SK-N-SH treated with all-trans-retinoic acid at 6 μM for 48 hours (cell line): ENCODE data around the gene OR8J3.

Experiments used
- ARNTL ChIP-seq: fragments of 450-650 bp; formaldehyde crosslinking; IDR thresholded peaks from 2 replicates; pipeline ENCODE4 v1.5.0; 2020; ENCODE audit warnings: low read depth, mild to moderate bottlenecking, moderate library complexity, borderline replicate concordance
- GLIS3 ChIP-seq: fragments of 250-450 bp; sonication (Bioruptor Pico); IDR thresholded peaks from 2 replicates; pipeline ENCODE4 v1.5.0; 2020; ENCODE audit warnings: mild to moderate bottlenecking, moderate library complexity
- ISL1 ChIP-seq: fragments of 250-450 bp; sonication (Bioruptor Pico); IDR thresholded peaks from 2 replicates; pipeline ENCODE4 v2.1.2; 2022; ENCODE audit warnings: mild to moderate bottlenecking, moderate library complexity
- ZFP3 ChIP-seq: fragments of 250-450 bp; sonication (Bioruptor Pico); IDR thresholded peaks from 2 replicates; pipeline ENCODE4 v1.5.0; 2020; ENCODE audit warnings: mild to moderate bottlenecking, moderate library complexity
- ZFP30 ChIP-seq: fragments of 450-650 bp; formaldehyde crosslinking; IDR thresholded peaks from 2 replicates; pipeline ENCODE4 v1.5.0; 2022; ENCODE audit warnings: mild to moderate bottlenecking, moderate library complexity
- ZNF565 ChIP-seq: fragments of 450-650 bp; formaldehyde crosslinking; conservative IDR thresholded peaks from 2 replicates; pipeline ENCODE4 v1.5.0; 2020; ENCODE audit warnings: low read depth, mild to moderate bottlenecking, moderate library complexity
- ZNF8 ChIP-seq: fragments of 450-650 bp; formaldehyde crosslinking; IDR thresholded peaks from 2 replicates; pipeline ENCODE4 v1.5.0; 2020; ENCODE audit warnings: mild to moderate bottlenecking, moderate library complexity
- TF ChIP-seq, protein P1 (sequence below): fragments of 250-450 bp; sonication (Bioruptor Pico); IDR thresholded peaks from 2 replicates; pipeline ENCODE4 v1.5.1; 2020; ENCODE audit warnings: low read depth, mild to moderate bottlenecking, moderate library complexity
- TF ChIP-seq, protein P2 (sequence below): fragments of 250-450 bp; sonication (Bioruptor Pico); IDR thresholded peaks from 2 replicates; pipeline ENCODE4 v1.8.0; 2020; ENCODE audit warnings: mild to moderate bottlenecking, moderate library complexity, borderline replicate concordance

DNA sequence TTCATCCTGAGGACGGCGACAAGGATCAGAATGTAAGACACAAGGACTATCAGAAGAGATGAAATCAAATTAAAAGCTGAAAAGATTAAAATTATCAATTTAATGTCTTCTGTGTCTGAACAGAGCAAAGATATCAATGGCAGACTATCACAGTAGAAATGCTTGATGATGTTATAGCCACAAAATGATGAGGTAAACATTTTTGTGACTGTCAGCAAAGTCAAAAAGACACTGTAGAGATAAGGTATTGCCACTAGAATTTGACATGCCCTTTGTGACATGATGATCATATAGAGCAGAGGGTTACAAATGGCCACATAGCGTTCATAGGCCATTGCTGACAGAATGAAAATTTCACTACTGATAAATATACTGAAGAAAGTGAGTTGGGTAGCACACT lies 48.6 kb upstream of the OR8J3 start:
- no peak for TF ChIP-seq GLIS3 (CRISPR knock-in tag)
- TF ChIP-seq, protein P1, sequence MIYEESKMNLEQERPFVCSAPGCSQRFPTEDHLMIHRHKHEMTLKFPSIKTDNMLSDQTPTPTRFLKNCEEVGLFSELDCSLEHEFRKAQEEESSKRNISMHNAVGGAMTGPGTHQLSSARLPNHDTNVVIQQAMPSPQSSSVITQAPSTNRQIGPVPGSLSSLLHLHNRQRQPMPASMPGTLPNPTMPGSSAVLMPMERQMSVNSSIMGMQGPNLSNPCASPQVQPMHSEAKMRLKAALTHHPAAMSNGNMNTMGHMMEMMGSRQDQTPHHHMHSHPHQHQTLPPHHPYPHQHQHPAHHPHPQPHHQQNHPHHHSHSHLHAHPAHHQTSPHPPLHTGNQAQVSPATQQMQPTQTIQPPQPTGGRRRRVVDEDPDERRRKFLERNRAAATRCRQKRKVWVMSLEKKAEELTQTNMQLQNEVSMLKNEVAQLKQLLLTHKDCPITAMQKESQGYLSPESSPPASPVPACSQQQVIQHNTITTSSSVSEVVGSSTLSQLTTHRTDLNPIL (CRISPR knock-in tag), result no peak
- TF ChIP-seq, protein P2, sequence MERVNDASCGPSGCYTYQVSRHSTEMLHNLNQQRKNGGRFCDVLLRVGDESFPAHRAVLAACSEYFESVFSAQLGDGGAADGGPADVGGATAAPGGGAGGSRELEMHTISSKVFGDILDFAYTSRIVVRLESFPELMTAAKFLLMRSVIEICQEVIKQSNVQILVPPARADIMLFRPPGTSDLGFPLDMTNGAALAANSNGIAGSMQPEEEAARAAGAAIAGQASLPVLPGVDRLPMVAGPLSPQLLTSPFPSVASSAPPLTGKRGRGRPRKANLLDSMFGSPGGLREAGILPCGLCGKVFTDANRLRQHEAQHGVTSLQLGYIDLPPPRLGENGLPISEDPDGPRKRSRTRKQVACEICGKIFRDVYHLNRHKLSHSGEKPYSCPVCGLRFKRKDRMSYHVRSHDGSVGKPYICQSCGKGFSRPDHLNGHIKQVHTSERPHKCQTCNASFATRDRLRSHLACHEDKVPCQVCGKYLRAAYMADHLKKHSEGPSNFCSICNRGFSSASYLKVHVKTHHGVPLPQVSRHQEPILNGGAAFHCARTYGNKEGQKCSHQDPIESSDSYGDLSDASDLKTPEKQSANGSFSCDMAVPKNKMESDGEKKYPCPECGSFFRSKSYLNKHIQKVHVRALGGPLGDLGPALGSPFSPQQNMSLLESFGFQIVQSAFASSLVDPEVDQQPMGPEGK (CRISPR knock-in tag), result no peak
- TF ChIP-seq ZFP3 (CRISPR knock-in tag), result no peak
- TF ChIP-seq ZNF565, result no peak
- no peak for TF ChIP-seq ZNF8 (CRISPR knock-in tag)
- no peak for TF ChIP-seq ARNTL (CRISPR knock-in tag)
- TF ChIP-seq ISL1 (CRISPR knock-in tag), result no peak
- TF ChIP-seq ZFP30 (CRISPR knock-in tag), result no peak
